DMS114 treated with DMSO at 0.1 percent for 48 hours (cell line): ENCODE results near the gene PHKB.
"Not testable (repeated sequence)": the region's sequence is repeated elsewhere in the genome, so short reads cannot be mapped to it uniquely, and the experiment has no call there.

Source experiments
- DNase-seq: peaks from one replicate; lab custom pipeline; 2025; ENCODE audit not compliant: unreplicated experiment; lab: John Stamatoyannopoulos, UW

The PHKB gene

DNA sequence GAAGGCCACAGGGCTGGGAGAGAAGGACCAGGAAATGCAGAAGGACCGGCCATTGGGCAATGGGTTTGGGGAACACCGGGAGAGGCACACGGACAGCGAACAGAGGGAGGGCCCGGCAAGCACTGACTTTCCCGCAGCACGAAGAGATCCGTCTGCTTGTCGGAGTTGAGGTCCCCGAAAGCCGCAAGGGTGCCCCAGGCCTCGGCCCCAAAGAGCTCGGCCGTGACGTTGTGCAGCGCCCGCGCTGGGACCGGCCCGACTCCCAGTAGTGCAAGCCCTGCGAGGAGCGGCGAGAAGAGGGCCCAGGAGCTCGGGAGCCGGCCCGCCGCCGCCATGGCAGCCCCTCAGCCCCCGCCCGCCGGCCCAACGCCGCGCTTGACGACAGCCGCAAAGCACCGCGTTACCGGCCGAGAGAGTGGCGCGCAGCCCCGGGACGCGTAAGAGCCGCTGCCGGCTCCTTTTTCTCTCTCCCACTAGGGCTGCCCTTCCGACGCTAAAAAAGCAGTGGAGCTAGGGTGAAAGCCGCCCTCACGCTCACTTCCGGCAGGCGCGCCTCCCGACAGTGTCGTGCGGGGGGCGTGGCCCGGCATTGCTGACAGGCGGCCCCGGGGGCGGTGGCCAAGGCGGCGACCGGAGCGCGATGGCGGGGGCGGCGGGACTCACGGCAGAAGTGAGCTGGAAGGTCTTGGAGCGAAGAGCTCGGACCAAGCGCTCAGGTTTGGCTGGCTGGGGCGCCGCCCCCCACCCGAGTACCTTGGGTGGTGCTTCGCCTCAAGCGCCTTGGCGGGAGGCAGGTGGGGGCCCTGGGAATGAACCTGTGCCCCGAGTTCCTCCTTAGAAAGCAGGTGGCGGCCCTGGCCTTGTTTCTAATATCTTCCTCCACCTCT lies at the start of gene PHKB, which contains the start of gene ITFG1:
PHKB (plus strand) TSS at position 621 of the 887 bp plus-strand sequence; CDS start at position 641, 20 bp downstream.
ITFG1 (minus strand) TSS at position 353 of the 887 bp plus-strand sequence; CDS start at position 335, 18 bp downstream.
- DNase-seq, result peak; percentile 77

DNA sequence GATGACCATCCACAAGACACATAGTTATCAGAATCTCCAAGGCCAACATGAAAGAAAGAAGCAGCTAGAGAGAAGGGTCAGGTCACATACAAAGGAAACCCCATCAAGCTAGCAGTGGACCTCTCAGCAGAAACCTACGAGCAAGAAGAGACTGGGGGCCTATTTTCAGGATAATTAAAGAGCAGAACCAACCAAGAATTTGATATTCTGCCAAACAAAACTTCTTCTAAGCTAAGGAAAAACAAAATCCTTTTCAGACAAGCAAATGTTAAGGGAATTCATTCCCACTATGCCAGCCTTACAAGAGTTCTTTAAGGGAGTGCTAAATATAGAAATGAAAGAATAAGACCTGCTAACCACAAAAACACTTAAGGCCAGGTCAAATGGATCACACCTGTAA lies 48.1 kb upstream of the PHKB start:
- no peak for DNase-seq

DNA sequence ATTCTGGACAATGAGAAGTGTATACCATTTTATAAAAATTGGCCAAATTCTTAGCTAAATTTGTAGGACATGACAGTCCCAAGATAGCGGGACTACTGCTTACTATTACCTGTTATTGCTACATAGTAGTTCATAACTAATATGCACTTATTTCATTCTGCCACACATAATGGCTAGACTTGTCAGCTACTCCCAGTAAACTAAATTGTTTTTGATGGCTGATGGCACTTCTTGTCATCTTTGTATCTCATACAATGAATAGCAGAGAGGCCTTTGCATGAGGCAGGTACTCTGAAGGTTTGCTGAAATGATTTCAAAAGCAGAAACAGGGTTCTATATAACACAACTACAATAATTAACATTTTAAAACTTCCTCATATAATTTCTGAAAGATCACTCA lies 44.3 kb upstream of the PHKB start:
- no peak for DNase-seq

DNA sequence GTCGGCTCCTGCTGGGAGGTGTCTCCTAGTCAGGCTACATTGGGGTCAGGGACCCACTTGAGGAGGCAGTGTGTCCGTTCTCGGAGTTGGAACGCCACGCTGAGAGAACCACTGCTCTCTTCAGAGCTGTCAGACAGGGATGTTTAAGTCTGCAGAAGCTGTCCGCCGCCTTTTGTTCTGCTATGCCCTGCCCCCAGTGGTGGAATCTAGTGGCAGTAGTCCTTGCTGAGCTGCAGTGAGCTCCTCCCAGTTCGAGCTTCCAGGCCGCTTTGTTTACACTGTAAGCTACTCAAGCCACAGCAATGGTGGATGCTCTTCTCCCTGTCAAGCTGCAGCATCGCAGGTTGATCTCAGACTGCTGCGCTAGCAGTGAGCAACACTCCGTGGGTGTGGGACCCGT lies 36.3 kb upstream of the PHKB start:
- no peak for DNase-seq

DNA sequence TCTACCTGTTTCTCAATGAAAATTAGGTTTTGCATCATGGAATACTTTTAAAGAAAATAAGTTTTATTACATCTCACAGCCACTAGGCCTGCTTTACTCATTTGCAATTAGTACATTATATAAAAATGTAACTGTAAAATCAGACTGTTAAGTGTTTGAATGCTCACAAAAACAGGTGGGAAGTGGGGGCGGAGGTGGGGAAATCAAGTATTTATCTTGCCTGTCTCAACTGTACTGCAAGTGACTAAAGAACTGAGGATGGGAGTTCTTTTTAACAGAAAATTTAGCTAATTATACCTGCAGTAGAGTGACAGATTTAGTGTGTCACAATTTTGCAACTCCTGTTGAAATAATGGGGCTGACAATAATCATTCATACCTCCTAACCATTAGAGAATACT lies 34.3 kb upstream of the PHKB start:
- no peak for DNase-seq

DNA sequence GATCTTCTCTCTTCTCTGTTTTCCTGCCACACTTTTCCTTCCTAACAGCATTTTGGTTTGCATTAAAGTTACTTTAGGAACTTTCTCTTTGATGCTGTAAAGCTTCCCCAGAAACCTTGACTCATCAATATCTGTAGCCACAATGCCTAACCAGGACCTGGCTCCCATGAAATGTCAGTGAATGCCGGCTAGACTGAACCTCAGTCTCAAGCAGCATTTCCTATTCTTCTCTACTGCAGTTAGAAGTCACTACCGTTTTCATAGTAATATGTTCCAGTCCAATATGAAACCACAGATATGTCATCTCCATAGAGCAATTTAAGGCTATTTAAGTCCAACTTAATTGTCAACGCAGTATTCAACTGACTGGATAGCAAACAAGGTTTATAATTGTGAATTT lies 29.2 kb upstream of the PHKB start:
- no peak for DNase-seq

DNA sequence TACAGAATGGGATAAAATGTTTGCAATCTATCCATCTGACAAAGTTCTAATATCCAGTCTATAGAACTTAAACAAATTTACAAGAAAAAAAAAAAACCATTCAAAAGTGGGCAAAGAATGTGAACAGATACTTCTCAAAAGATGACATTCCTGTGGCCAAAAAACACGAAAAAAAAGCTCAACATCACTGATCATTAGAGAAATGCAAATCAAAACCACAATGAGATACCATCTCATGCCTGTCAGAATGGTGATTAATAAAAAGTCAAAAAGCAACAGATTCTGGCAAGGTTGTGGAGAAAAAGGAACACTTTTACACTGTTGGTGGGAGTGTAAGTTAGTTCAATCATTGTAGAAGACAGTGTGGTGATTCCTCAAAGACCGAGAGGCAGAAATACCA lies 26.9 kb upstream of the PHKB start:
- not testable (repeated sequence) for DNase-seq

DNA sequence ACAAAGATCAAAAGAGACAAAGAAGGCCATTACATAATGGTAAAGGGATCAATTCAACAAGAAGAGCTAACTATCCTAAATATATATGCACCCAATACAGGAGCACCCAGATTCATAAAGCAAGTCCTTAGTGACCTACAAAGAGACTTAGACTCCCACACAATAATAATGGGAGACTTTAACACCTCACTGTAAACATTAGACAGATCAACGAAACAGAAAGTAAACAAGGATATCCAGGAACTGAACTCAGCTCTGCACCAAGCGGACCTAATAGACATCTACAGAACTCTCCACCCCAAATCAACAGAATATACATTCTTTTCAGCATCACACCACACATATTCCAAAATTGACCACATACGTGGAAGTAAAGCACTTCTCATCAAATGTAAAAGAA lies 21.1 kb upstream of the PHKB start:
- DNase-seq, result not testable (repeated sequence)

DNA sequence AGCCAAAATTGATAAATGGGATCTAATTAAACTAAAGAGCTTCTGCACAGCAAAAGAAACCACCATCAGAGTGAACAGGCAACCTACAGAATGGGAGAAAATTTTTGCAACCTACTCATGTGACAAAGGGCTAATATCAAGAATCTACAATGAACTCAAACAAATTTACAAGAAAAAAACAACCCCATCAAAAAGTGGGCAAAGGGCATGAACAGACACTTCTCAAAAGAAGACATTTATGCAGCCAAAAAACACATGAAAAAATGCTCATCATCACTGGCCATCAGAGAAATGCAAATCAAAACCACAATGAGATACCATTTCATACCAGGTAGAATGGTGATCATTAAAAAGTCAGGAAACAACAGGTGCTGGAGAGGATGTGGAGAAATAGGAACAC lies 18.2 kb upstream of the PHKB start:
- DNase-seq, result not testable (repeated sequence)

DNA sequence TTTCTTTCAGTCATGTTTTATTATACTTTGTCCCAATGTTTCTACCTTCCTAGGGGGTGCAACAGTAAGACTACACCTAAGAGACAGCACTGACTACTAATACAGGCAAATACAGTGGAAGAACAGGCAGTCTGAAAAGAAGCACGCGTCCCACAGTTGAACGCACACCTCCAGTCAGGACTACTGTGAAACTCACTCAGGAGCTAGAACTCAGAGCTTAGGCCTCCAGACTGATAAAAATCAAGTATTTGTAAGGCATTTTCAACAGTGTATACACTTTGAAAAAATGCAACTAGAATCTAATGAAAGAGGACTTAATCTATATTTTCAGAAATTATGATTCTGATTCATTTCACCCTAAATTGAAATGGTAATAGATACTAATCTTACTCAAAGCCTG lies 14.7 kb upstream of the PHKB start:
- DNase-seq, result no peak

DNA sequence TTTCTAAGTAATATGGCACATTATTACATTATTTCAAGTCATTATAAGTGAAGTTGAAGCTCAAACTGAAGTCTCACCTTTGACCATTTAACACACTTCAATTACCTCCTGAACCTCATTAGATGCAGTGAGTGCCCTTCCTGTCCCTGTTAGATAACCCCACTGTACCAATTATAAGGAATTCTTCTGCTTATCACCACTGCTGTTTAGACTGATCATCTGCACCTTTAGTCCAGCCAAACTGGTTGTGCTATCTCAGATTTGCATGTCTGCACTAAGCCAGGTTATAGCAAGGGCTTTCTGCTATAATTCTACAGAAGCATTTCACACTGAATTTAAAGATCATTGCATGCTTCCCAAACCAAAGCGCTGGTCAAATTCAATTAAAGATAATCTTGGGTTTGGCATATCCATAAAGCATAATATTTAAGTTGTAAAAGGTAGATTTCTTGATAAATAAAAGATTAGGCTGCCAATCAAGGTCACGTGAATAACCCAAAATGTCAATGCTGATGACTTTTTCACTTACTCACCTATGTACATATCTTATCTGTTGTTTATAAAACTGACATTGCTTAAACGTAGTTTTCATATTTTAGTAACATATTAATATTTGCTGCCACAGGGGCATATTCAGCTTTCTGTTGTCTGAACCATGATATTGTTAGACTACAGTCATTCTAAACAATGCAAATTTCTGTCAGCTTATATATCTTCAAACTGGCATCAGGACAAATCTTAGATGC lies 12.1 kb upstream of the PHKB start:
- DNase-seq, result no peak

DNA sequence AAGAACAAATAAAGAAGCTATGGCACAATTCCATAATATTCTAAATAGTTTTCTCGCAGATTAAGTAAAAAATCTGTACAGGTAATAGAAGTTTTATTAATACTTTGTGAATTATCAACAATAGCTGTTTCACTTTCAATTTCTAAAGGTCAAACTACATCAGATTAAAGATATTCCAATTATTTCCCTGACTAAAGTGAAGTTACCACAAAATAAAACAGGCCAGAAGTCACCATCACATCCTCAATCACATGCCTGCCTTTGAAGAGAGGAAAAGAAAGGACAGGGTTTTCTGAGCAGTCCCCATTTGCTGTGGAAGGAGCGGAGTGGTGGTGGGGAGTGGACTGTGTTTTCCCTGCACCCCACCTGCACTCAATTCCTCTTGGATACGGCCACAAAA lies 11.3 kb upstream of the PHKB start:
- DNase-seq, result no peak

DNA sequence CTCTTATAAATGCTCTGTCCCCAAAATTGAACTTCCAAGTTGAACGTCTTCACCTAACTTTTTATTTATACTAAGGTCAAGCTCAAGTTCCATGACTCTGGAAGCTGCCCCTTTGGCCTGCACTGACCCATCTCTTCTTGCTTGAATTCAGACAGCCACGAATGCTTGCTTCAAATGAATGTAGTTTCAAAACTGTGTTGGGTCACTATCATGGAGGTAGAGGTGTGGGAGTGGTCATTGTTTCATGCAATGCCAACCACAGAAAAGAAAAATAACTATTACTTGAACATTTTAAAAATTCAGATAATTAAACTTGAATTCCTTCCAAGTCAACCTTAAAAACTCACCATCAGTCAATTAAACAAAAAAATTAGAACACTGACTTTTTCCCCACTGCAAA lies 2.8 kb upstream of the PHKB start:
- no peak for DNase-seq

DNA sequence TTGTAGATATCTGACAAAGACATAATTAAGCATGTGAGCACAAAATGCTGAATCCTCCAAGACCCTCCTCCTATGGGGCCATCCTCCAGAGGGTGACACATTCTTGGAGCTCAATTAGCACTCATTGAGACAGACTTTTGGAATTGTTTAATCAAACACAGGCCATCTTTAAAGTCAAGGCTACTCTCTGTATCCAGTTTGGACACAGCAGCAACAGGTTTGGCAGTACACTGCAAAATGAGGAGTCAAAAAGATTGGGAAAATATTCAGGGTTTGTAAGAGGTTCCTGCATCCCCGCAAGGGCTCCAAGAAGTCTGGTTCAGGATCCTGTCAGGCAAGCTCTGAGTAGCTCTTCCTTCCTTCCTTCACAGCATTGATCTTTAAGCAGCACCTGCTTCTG lies 1.5 kb upstream of the PHKB start:
- DNase-seq, result no peak

DNA sequence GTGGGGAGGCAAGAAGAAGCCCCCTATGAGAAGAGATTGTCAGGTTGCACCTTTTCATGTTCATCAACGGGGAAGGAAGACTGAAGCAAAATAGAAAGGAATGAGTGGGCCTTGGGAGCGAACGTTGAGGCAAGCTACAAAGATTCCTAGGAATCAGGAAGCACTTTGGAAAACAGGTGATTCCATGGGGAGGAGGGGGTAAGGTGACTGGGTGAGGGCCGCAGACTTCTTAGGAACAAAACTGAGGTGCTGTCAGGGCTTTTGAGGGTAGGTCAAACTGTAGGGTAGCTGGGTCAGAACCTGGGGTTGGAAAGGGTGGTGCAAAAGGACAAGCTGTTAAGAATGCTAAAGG lies 796 bp upstream of the PHKB start:
- no peak for DNase-seq

DNA sequence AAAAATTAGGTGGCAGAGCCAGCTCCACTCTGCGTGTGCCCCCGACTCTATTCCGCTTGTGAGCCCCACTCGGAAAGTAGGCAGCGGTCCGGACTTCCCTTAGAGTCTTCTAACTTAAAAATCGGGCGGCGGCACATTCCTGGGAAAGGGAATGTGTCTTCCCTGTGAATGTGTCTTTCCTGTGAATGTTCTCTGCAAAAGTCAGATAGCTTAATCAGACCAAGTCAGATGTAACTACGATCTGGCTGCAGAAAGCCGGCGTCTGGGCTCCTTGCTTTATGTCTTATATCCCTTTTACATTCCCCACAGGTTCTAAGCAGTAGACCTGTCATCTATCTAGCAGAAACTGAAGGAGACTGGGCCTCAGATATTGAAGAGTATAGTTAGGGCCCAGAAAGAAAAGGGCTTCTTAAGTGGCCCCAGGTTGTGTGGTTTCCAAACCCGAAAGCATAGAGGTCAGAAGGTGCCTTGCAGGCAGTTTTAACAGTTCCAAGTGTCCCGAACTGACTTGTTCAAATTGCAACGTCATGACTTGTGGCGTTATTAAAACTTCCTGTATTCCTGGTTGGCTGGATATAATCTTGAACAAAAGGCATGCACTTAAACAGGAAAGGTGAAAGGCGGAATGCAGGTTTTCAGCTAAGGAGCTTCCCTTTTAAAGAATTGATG lies 601 bp downstream of the PHKB start:
- peak; percentile 4 for DNase-seq

DNA sequence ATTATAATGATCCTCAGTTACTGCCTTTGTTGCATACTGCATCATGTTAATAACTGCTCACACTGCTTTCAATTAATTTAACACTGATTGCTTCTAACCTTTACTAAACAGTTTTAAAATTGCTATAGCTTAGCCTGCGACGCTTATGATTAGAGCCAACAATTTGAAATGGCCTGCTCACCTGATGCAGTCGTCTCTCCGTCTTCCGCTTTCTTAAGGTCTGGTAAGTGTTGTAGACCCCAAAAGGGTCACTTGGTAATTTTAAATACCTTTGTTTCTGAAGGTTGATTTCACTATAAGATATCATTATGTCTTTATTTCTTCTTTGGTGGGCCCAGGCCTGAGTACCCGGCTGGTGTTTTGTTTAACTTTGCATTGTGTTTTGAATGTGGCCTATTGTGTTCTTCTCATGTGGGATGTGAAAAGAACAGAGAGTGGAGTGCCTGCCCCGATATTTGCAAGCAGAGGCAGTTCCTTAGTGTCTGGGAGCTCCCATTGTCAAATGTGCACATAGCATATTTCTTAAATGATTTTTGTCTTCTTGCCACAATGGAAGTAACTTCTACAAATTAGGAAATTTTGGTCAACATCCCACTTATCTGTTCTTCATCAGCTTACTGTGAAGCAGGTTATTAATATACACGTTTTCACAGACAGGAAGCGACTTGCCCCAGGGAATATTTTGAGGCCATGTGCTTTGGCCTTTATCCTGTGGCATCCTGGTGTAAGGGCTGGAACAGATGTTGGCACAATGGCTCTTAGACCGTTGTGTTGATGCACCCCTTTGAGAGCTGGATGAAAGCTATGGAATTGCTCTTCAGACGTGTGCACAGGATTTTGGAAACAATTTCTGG lies 2.9 kb downstream of the PHKB start:
- no peak for DNase-seq

DNA sequence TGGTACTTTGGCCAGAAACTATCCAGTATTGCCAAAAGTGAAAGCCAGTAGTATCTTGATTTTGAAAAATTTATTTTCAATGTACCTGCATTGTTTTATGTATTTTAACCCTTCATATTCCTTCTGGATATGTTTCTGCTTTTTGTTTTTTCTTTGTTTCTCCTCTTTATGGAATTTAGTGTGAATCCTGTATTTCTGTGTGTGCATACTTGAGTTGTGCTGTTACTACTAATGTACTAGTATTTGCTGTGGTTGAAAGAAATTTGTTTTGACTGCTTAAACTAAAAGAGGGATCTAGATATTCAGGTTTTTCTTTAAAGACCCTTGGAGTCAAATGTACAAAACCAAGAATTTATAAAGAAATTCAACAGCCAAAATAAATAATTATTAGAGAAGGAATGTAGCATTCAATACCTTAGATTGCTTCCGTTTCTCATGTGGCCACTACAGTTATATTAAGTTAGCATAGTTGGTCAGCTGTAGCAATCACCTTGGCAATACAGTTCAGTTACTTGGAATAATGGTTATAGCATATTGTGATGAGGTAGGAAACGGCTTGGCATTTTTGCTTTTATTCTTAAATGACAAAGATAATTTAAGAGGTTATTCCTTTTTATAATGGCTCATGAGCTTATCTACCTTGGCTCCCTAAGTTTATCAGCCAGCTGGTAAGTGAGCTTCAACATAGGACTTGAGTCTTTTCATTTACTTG lies 4.9 kb downstream of the PHKB start:
- DNase-seq, result no peak

DNA sequence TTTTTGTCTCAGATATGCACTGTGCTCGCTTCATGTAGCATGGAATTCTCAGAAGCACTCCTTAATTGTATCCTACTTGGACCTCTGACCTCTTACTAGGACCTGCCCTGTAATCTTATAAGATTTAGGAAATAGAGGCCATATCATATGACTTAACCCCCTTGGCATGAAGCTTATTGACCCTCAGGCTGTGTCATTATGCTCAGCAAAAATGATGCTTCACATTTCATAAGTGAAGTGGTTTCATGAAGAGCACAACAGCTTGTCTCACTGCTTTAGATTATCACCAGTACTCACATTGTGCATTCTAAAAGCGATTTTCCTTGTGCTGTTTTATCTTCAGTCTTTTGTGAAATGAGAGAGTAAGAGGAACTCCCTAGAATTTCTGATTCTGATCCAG lies 6.4 kb downstream of the PHKB start:
- no peak for DNase-seq

DNA sequence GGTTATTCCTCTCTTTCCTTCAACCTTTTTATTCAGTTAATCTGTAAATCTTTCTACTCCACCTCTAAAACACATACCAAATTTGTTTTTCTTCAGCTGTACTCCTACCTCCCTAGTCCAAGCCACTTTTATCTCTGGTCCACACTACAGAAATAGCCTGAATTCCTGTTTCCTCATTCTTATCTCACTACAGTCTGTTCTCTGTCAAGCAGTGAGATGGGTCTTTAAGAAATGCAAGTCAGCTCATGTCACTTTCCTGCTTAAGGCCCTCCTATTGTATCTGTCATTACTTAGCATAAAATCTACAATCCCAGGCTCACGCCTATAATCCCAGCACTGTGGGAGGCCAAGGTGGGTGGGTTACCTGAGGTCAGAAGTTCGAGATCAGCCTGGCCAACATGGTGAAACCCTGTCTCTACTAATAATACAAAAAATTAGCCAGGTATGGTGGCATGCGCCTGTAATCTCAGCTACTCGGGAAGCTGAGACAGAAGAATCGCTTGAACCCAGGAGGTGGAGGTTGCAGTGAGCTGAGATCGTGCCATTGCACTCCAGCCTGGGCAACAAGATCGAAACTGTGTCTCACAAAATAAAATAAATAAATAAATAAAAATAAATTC lies 7.0 kb downstream of the PHKB start:
- not testable (repeated sequence) for DNase-seq
